Neutrophil (primary cell): ENCODE data around the gene ZIC2.
"Not testable (repeated sequence)": the region's sequence is repeated elsewhere in the genome, so short reads cannot be mapped to it uniquely, and the experiment has no call there.

Source experiments
- H3K27ac ChIP-seq: fragments of 200-600 bp; sonication (generic); 2 replicates; pipeline ENCODE4 v1.5.1; 2016; ENCODE audit warnings: mild to moderate bottlenecking, moderate library complexity
- H3K27me3 ChIP-seq: fragments of 200-600 bp; sonication (generic); 2 replicates; pipeline ENCODE4 v1.6.0; 2016; ENCODE audit warnings: mild to moderate bottlenecking
- H3K36me3 ChIP-seq: fragments of 200-600 bp; sonication (generic); 2 replicates; pipeline ENCODE4 v1.5.1; 2017
- H3K4me1 ChIP-seq, 2 experiments: fragments of 200-600 bp in 1 of 2; sonication (generic) in 1 of 2; 1 replicate in 1 of 2; 2 replicates in 1 of 2; pipeline versions ENCODE4 v1.5.1 to v1.6.1; 2013 to 2016; ENCODE audit warnings: low read depth in 1 of 2, low read length in 1 of 2, mild to moderate bottlenecking in 1 of 2, moderate library complexity in 1 of 2; ENCODE audit not compliant: control insufficient read depth in 1 of 2, insufficient read depth in 1 of 2
- H3K4me3 ChIP-seq, 2 experiments: fragments of 200-600 bp in 1 of 2; sonication (generic) in 1 of 2; 1 replicate in 1 of 2; 2 replicates in 1 of 2; pipeline ENCODE4 v1.5.1; 2013 to 2016; ENCODE audit warnings: low read depth in 1 of 2, low read length in 1 of 2, mild to moderate bottlenecking in 1 of 2, moderate library complexity in 1 of 2
- H3K9me3 ChIP-seq: fragments of 200-600 bp; sonication (generic); 2 replicates; pipeline ENCODE4 v1.5.1; 2016
- TF ChIP-seq, protein P1 (sequence below): fragments of 200-600 bp; sonication (generic); IDR thresholded peaks from 2 replicates; pipeline ENCODE4 v1.5.1; 2016; ENCODE audit warnings: antibody characterized with exemption

Gene ZIC2

DNA sequence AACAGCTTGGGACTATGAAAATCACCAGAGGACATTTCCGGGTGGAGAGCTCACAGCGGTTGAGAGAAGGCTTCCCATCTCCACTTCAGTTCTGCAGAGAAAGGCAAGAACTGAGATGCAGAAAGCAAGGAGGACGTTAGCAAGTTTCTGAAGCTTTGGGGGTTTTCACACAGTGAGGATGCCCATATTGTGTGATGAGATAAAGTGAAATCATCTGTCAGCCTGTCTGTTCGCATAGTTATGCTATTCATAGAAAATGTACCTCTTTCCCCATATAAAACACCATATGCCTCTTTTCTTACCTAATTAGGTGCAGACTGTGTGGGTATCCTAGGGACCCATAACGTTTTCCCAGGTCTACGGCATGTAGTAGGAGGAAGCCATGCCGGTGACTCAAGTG is 37.5 kb upstream of the ZIC2 start:
- Histone ChIP-seq H3K4me1 (no peaks in the 10 kb centered on the region), H3K9me3 (no peaks in the 10 kb centered on the region), H3K36me3 (no peaks in the 10 kb centered on the region), H3K4me3 (no peak overlapping the region), H3K27ac (no peak overlapping the region), H3K27me3 (peaks cover 81% of the 10 kb centered on the region)
- TF ChIP-seq, protein P1, sequence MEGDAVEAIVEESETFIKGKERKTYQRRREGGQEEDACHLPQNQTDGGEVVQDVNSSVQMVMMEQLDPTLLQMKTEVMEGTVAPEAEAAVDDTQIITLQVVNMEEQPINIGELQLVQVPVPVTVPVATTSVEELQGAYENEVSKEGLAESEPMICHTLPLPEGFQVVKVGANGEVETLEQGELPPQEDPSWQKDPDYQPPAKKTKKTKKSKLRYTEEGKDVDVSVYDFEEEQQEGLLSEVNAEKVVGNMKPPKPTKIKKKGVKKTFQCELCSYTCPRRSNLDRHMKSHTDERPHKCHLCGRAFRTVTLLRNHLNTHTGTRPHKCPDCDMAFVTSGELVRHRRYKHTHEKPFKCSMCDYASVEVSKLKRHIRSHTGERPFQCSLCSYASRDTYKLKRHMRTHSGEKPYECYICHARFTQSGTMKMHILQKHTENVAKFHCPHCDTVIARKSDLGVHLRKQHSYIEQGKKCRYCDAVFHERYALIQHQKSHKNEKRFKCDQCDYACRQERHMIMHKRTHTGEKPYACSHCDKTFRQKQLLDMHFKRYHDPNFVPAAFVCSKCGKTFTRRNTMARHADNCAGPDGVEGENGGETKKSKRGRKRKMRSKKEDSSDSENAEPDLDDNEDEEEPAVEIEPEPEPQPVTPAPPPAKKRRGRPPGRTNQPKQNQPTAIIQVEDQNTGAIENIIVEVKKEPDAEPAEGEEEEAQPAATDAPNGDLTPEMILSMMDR, result no peak

- Histone ChIP-seq H3K4me3 (no peak overlapping the region), H3K9me3 (no peaks in the 10 kb centered on the region), H3K27ac (no peak overlapping the region), H3K4me1 (no peaks in the 10 kb centered on the region), H3K36me3 (no peaks in the 10 kb centered on the region), H3K27me3 (peaks cover 83% of the 10 kb centered on the region)
- TF ChIP-seq, protein P1, result no peak
Observed at GRCh38 chr13:99944606-99945005, 37.0 kb upstream of the ZIC2 start.

DNA sequence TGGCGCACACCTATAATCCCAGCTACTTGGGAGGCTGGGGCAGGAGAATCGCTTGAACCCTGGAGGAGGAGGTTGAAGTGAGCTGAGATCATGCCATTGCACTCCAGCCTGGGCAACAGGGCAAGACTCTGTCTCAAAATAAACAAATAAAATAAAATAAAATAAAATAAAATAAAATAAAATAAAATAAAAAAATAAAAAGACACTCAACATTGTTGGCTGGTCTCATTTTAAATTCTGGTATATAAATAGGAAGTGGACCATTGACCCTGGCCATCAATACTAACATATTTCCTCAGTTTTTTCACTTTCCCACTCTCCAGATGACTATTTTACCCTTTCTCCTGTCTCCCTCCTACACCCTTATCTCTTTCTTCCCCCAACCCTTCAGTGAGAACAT is 36.1 kb upstream of the ZIC2 start:
- not testable (repeated sequence) for H3K27ac ChIP-seq, H3K4me1 ChIP-seq, H3K4me3 ChIP-seq, H3K9me3 ChIP-seq, H3K36me3 ChIP-seq
- peaks cover 85% of the 10 kb centered on the region for H3K27me3 ChIP-seq

DNA sequence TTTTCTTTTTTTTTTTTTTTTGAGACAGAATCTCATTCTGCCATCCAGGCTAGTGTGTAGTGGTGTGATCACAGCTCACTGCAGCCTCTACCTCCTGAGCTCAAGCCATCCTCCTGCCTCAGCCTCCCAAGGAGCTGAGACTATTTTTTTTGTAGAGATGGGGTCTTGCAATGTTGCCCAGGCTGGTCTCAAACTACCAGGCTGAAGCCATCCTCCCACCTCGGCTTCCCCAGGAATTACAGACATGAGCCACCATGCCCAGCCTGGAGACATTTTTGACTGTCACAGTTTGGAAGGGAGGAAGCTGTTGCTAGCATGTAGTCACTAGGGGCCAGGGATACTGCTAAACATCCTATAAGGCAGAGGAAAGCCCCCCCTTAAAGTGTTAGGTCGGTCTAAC is 33.9 kb upstream of the ZIC2 start:
- H3K36me3 ChIP-seq, result no peaks in the 10 kb centered on the region
- TF ChIP-seq, protein P1, result no peak
- no peak overlapping the region for H3K4me3 ChIP-seq
- no peaks in the 10 kb centered on the region for H3K4me1 ChIP-seq
- H3K9me3 ChIP-seq, result no peaks in the 10 kb centered on the region
- no peak overlapping the region for H3K27ac ChIP-seq
- H3K27me3 ChIP-seq, result peaks cover 91% of the 10 kb centered on the region

GRCh38 chr13:99948411-99948810 is 33.2 kb upstream of the ZIC2 start:
- H3K9me3 ChIP-seq, result no peaks in the 10 kb centered on the region
- TF ChIP-seq, protein P1, result no peak
- no peak overlapping the region for H3K4me3 ChIP-seq
- H3K4me1 ChIP-seq, result no peaks in the 10 kb centered on the region
- H3K27ac ChIP-seq, result no peak overlapping the region
- no peaks in the 10 kb centered on the region for H3K36me3 ChIP-seq
- peaks cover 98% of the 10 kb centered on the region for H3K27me3 ChIP-seq

GRCh38 chr13:99948907-99949678 is 32.5 kb upstream of the ZIC2 start:
- Histone ChIP-seq H3K4me3 (no peak overlapping the region), H3K27ac (no peak overlapping the region), H3K36me3 (no peaks in the 10 kb centered on the region), H3K9me3 (no peaks in the 10 kb centered on the region), H3K4me1 (no peaks in the 10 kb centered on the region), H3K27me3 (peaks cover 98% of the 10 kb centered on the region)
- TF ChIP-seq, protein P1, result no peak
